Measurements from ENCODE around the gene TOMM20L. TPM values are rescaled to one million over a fixed set of nuclear protein-coding genes. Genes with fewer than 3 reads are reported as not detected.

Gene TOMM20L
- total and polyA plus RNA-seq, 2 of the 13 experiments (the other 11 are each of a cell fraction or from before 2014, with no cell fraction given): 0.46 TPM; not detected in 1

GRCh38 chr14:58427281-58428117 lies 31.8 kb downstream of the TOMM20L start, which contains the start of the genes KIAA0586 and TIMM9 (continued):
- TF ChIP-seq HDAC1 (CRISPR knock-in tag; IDR thresholded peaks at IDR 0.05) (peak; percentile 83), ZMAT5 (CRISPR knock-in tag; IDR thresholded peaks at IDR 0.05; ENCODE audit: borderline replicate concordance, low read depth) (no peak), ZNF282 (IDR thresholded peaks at IDR 0.05; ENCODE audit: partially characterized antibody) (no peak), ZNF788 (CRISPR knock-in tag; IDR thresholded peaks at IDR 0.05; ENCODE audit: borderline replicate concordance) (peak; percentile 33; the same call in 1 of the 2 replicates), ZBTB39 (CRISPR knock-in tag; IDR thresholded peaks at IDR 0.05) (no peak), NFYB (CRISPR knock-in tag; IDR thresholded peaks at IDR 0.05) (peak; percentile 87), ZBTB10 (CRISPR knock-in tag; IDR thresholded peaks at IDR 0.05; ENCODE audit: borderline replicate concordance) (no peak), THAP11 (CRISPR knock-in tag; IDR thresholded peaks at IDR 0.05) (peak; percentile 92), PHF20 (CRISPR knock-in tag; IDR thresholded peaks at IDR 0.05) (peak; percentile 74), ZNF784 (CRISPR knock-in tag; IDR thresholded peaks at IDR 0.05; ENCODE audit: borderline replicate concordance) (0 out of 2 replicates have a peak, but pooled peaks have one; percentile 9), FOXK1 (CRISPR knock-in tag; IDR thresholded peaks at IDR 0.05; ENCODE audit: borderline replicate concordance, low read depth) (peak; percentile 95), ZC3H13 (CRISPR knock-in tag; IDR thresholded peaks at IDR 0.05) (no peak), DR1 (CRISPR knock-in tag; IDR thresholded peaks at IDR 0.05) (no peak), MLLT10 (CRISPR knock-in tag; IDR thresholded peaks at IDR 0.05) (no peak), SP5 (CRISPR knock-in tag; IDR thresholded peaks at IDR 0.05; ENCODE audit: borderline replicate concordance, low read depth) (no peak), ZBTB34 (CRISPR knock-in tag; IDR thresholded peaks at IDR 0.05) (no peak), ZNF563 (CRISPR knock-in tag; IDR thresholded peaks at IDR 0.05) (no peak), MED8 (CRISPR knock-in tag; IDR thresholded peaks at IDR 0.05; ENCODE audit: insufficient replicate concordance) (peak; percentile 54), UBTF (CRISPR knock-in tag; IDR thresholded peaks at IDR 0.05) (peak; percentile 20; the same call in 1 of the 2 replicates)

Measured in HepG2 (cell line).